Transverse colon (tissue), 4 donors: ENCODE measurements around the gene TPM1. TPM values are rescaled to one million over a fixed set of nuclear protein-coding genes. Genes with fewer than 3 reads are reported as not detected.
A peak's percentile ranks its signal among the peaks of the same experiment; 100 is the strongest.

ENCODE experiments used
- DNase-seq: peaks from one replicate; pipeline ENCODE4 v3.0.0-alpha.2; 2019
- H3K27ac ChIP-seq, 4 donors: fragments of 200-600 bp; sonication (generic); 2 replicates each; pipeline ENCODE4 v1.5.1; 2016 to 2018; ENCODE audit warnings: inconsistent platforms in 4 of 4
- H3K27me3 ChIP-seq: fragments of 200-600 bp; sonication (generic); 2 replicates; pipeline ENCODE4 v1.5.1; 2017; ENCODE audit warnings: inconsistent platforms
- H3K36me3 ChIP-seq, 4 donors: fragments of 200-600 bp; sonication (generic); 2 replicates each; pipeline ENCODE4 v1.5.1; 2017 to 2019; ENCODE audit warnings: inconsistent platforms in 4 of 4
- H3K4me1 ChIP-seq, 4 donors: fragments of 200-600 bp; sonication (generic); 2 replicates each; pipeline ENCODE4 v1.5.1; 2017 to 2020; ENCODE audit warnings: inconsistent platforms in 4 of 4
- H3K4me3 ChIP-seq, 4 donors: fragments of 200-600 bp; sonication (generic); 1 replicate in 1 of 4; 2 replicates in 3 of 4; pipeline versions ENCODE4 v1.5.1 to v1.6.1; 2017 to 2019; ENCODE audit warnings: inconsistent platforms in 4 of 4
- H3K9me3 ChIP-seq, 2 donors: fragments of 200-600 bp; sonication (generic); 2 replicates each; pipeline ENCODE4 v1.5.1; 2017 to 2019; ENCODE audit warnings: inconsistent platforms in 2 of 2
- EP300 ChIP-seq: sonication (generic); formaldehyde crosslinking; IDR thresholded peaks from one replicate; pipeline ENCODE4 v1.6.1; 2017; ENCODE audit warnings: antibody characterized with exemption, low read depth
- POLR2A ChIP-seq: fragments of 450-650 bp; IDR thresholded peaks from one replicate; pipeline ENCODE4 v1.6.1; 2016; ENCODE audit warnings: antibody characterized with exemption, mild to moderate bottlenecking, moderate library complexity
- POLR2AphosphoS5 ChIP-seq, 3 donors: sonication (generic); formaldehyde crosslinking; IDR thresholded peaks; one replicate each; pipeline ENCODE4 v1.6.1; 2016; ENCODE audit warnings: antibody characterized with exemption in 3 of 3
- whole genome bisulfite sequencing, 2 donors: methylation state at CpG; one replicate each; pipeline ENCODE4 v1.1.5; 2018; ENCODE audit warnings: low coverage in 1 of 2; 5-methylcytosine and 5-hydroxymethylcytosine counted together
- in situ Hi-C, 4 donors: fragments of 200-750 bp; cut with MboI; loops; one replicate each; pipeline versions ENCODE4 v1.15.0 to v1.15.1; 2017; ENCODE audit warnings: low sequenced_read_pairs in 3 of 4, low pct_ligation_motif_present in 1 of 4, low pct_unique_long_range_greater_than_20kb in 1 of 4
- intact Hi-C: fragments of 100-400 bp; cut with DNase I; formaldehyde crosslinking; loops from one replicate; pipeline ENCODE4 v1.15.1; 2023; ENCODE audit warnings: low total_unique reads
- total RNA-seq, 4 donors: library from RNA; depleted of rRNA; stranded (reverse); fragments of >200 nt; gene quantifications; one replicate each; pipeline ENCODE4 v1.1.0, GENCODE V29; 2016
- TF ChIP-seq, protein P1 (sequence below), 5 experiments: fragments of 200-600 bp in 3 of 5; fragments of 450-650 bp in 2 of 5; sonication (generic) in 3 of 5; IDR thresholded peaks; 1 replicate in 2 of 5; 2 replicates in 3 of 5; pipeline ENCODE4 v1.5.1; 2016 to 2017; ENCODE audit warnings: antibody characterized with exemption in 5 of 5, inconsistent platforms in 3 of 5, mild to moderate bottlenecking in 2 of 5, moderate library complexity in 1 of 5

Gene TPM1
- total RNA-seq, 4 donors from 2014 or later: 775 to 2,480 (median 1,140) TPM

DNA sequence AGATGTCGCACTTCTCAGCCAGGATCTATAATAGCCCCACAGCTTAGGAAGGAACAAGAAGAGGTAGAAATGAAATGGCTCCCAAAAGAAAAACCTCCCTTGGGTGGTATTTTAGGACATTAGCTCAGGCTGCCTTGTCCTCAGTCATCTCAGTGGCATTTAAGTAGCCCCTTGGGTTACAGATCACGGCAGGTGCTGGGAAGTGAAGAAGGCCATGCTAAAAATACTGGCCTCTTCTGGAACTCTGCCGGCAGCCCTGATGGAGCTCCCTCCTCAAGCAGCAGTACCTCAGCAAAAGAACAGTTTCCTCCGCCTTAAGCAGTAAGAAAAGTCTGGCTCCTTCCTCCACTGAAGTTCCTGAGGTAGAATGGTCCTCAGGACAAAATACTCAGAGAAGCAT, 7.3 kb upstream of the TPM1 start:
- Histone ChIP-seq H3K36me3 (no peaks in the 10 kb centered on the region), H3K27me3 (no peaks in the 10 kb centered on the region), H3K4me3 (no peak overlapping the region), H3K9me3 (no peaks in the 10 kb centered on the region), H3K27ac (no peak overlapping the region), H3K4me1 (peaks cover 0 to 30% (median 4%) of the 10 kb centered on the region in 4 donors)
- TF ChIP-seq POLR2A (no peak), EP300 (no peak), POLR2AphosphoS5 (IDR thresholded peaks at IDR 0.05) (no peak)
- TF ChIP-seq, protein P1, sequence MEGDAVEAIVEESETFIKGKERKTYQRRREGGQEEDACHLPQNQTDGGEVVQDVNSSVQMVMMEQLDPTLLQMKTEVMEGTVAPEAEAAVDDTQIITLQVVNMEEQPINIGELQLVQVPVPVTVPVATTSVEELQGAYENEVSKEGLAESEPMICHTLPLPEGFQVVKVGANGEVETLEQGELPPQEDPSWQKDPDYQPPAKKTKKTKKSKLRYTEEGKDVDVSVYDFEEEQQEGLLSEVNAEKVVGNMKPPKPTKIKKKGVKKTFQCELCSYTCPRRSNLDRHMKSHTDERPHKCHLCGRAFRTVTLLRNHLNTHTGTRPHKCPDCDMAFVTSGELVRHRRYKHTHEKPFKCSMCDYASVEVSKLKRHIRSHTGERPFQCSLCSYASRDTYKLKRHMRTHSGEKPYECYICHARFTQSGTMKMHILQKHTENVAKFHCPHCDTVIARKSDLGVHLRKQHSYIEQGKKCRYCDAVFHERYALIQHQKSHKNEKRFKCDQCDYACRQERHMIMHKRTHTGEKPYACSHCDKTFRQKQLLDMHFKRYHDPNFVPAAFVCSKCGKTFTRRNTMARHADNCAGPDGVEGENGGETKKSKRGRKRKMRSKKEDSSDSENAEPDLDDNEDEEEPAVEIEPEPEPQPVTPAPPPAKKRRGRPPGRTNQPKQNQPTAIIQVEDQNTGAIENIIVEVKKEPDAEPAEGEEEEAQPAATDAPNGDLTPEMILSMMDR (IDR thresholded peaks at IDR 0.05): no peak
- 87% methylated on average over 4 of the region's 4 CpGs; no CpG with 5 or more reads in 1 of the 2 donors for WGBS, 2 donors
- intact Hi-C loops (no loop called here), in situ Hi-C loops (loop anchor here in 1 of 4 donors (25.0 kb wide), 1 partner anchor 148 kb away; no protein-coding TSS in a partner anchor)
- DNase-seq: no peak

DNA sequence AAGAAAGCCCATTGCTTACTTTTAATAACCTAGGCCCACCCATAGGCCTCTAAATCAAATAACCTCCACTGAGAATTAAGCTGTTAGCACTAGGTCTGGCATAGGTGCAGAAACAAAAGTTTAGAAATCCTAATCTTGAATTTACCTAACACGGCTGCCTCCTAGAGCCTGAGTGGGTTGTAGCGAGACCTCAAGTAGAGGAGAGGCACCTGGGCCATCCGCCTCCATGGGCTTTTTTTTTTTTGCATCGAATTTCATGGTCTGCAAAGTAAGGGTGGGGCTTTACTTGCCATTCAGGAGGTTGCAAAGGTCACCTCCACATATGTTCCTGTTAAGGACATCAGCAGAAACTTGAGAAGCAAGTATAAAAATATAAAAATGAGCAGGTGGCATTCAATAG, 6.6 kb upstream of the TPM1 start:
- Histone ChIP-seq H3K4me1 (peaks cover 0 to 25% (median 4%) of the 10 kb centered on the region in 4 donors), H3K27ac (peak overlapping the region in 1 of 4 donors; percentile 23), H3K4me3 (no peak overlapping the region), H3K36me3 (no peaks in the 10 kb centered on the region), H3K9me3 (no peaks in the 10 kb centered on the region), H3K27me3 (no peaks in the 10 kb centered on the region)
- no peak for TF ChIP-seq POLR2AphosphoS5 (IDR thresholded peaks at IDR 0.05)
- TF ChIP-seq EP300: no peak
- TF ChIP-seq POLR2A: no peak
- TF ChIP-seq, protein P1 (IDR thresholded peaks at IDR 0.05): no peak
- no peak for DNase-seq
- 72% methylated on average over 4 of the region's 4 CpGs; no CpG with 5 or more reads in 1 of the 2 donors for WGBS, 2 donors
- in situ Hi-C loops: loop anchor here in 1 of 4 donors (25.0 kb wide), 1 partner anchor 149 kb away; no protein-coding TSS in a partner anchor
- intact Hi-C loops: no loop called here

DNA sequence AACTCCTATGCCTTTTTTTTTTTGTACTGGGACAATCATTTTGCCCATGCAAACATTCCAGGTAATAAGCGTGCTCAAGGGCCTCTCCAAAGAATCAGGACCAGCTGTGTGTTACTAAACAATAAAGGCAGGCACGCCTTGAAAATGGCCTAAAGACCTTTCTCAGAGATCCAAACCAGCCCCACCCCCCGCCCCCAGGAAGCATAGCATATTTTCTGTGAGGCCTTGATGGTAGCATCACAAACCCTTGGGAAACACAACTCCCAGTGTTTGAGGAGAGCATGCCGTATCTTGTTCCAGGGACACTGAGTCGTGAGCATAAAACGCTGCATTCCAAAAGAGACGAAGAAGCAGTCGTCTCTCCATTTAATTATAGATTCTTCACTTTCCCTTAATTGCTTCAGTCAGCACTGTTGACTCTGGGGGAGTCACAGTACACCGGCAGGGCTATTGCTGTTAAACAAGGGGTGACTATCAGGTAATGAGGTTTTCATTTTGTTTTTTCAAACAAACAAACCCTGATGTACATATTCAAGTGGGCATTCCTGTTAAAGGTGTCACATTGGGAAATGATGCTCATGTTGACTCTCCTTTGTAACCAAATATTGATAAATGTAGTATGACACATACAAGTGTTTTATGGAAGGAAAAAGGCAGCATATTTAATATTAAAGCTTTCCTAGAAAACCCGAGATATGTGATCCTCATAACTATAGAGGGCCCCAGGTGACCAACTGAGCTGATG, 4.4 kb upstream of the TPM1 start:
- intact Hi-C loops (no loop called here), in situ Hi-C loops (loop anchor here in 1 of 4 donors (25.0 kb wide), 1 partner anchor 151 kb away; no protein-coding TSS in a partner anchor)
- H3K9me3 ChIP-seq: no peaks in the 10 kb centered on the region
- H3K27ac ChIP-seq: peak overlapping the region in 1 of 4 donors; percentile 4
- no peak for TF ChIP-seq POLR2AphosphoS5 (IDR thresholded peaks at IDR 0.05)
- TF ChIP-seq, protein P1 (IDR thresholded peaks at IDR 0.05): no peak
- TF ChIP-seq EP300: no peak
- TF ChIP-seq POLR2A: no peak
- WGBS, 2 donors: 57 to 76% methylated on average over 6 to 10 of the region's 10 CpGs
- DNase-seq: no peak
- no peak overlapping the region for H3K4me3 ChIP-seq
- H3K4me1 ChIP-seq: peaks cover 0 to 34% (median 14%) of the 10 kb centered on the region in 4 donors
- H3K36me3 ChIP-seq: no peaks in the 10 kb centered on the region
- H3K27me3 ChIP-seq: peaks cover 13% of the 10 kb centered on the region

DNA sequence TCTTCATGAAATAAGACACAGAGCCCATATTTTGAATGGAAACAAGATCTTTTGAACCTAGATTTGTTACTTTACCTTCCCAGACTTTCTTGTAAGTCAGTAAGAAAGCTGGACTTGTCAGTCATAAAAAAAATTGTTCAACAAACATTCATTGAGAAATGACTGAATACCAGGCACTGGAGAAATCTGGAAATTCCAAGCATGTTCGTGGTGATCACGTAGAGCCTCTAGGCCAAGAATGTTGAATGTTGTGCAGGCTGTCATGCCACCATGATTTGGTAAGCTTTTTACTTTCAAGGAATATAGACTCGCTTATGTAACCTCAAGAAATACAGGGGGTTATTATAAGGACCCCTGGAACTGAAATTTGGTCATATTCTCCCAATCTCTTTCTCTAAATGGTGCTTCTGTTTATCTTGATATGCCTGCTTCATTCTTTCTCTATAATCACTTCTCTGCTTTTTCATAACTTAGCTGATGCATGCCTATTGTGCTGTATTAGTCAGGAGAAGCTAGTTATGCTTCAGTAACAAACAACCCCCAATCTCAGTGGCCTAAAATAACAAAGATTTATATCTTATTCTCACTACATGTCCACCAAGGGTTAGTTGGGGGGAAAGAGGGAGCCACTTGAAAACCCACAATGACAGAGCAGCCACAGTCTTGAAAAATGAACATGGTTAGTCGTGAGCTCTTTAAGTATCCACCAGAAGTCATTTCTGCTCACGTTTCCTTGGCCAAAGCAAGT, 3.4 kb upstream of the TPM1 start:
- Histone ChIP-seq H3K9me3 (no peaks in the 10 kb centered on the region), H3K27me3 (peaks cover 18% of the 10 kb centered on the region), H3K36me3 (no peaks in the 10 kb centered on the region), H3K4me1 (peaks cover 0 to 38% (median 14%) of the 10 kb centered on the region in 4 donors), H3K27ac (no peak overlapping the region), H3K4me3 (no peak overlapping the region)
- no peak for DNase-seq
- in situ Hi-C loops: loop anchor here in 1 of 4 donors (25.0 kb wide), 1 partner anchor 152 kb away; no protein-coding TSS in a partner anchor
- TF ChIP-seq, protein P1 (IDR thresholded peaks at IDR 0.05): no peak
- TF ChIP-seq EP300 (no peak), POLR2A (no peak), POLR2AphosphoS5 (IDR thresholded peaks at IDR 0.05) (no peak)
- intact Hi-C loops: no loop called here
- WGBS, 2 donors: 86 to 89% methylated on average over 5 of the region's 5 CpGs
